Measurements from ENCODE around the gene FYCO1. TPM values are rescaled to one million over a fixed set of nuclear protein-coding genes. Genes with fewer than 3 reads are reported as not detected.

FYCO1 gene
- polyA plus RNA-seq, 3 donors = 0.59 to 5.0 (median 1.3) TPM

DNA sequence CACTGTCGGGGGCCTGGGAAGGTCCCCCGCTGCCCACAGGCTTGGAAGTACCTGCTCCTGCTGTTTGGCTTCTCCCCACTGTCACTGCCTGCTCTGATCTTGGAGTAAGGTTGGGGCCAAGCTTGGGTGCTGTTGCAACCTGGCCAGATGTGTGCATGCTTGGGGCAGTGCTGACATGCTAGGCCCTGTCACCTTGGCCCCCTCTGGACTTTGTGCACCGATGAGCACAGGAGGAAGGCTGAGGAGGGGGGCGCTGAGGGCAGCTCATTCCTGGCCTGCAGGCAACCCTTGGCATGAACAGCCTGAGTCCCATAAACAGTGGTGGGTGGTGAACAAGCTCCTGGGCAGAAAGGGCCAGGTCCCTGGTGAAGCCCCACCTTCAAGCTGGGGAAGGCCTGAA is 35.6 kb upstream of the FYCO1 start:
- Histone ChIP-seq H4K20me1 (ENCODE audit: insufficient read depth, low read length) (no peaks in the 10 kb centered on the region), H3K4me2 (replicated peaks; ENCODE audit: extremely low read depth, low read length, poor library complexity, severe bottlenecking) (no peak overlapping the region), H3K27ac (ENCODE audit: low read depth in 1 of 2, low read length in 2 of 2) (no peak overlapping the region), H3K27me3 (ENCODE audit: control insufficient read depth in 2 of 2, insufficient read depth in 2 of 2, low read length in 2 of 2) (no peaks in the 10 kb centered on the region), H3K36me3 (replicated peaks in 1 of 2; ENCODE audit: control insufficient read depth in 1 of 2, insufficient read depth in 2 of 2, low read length in 2 of 2) (no peaks in the 10 kb centered on the region), H3K9ac (ENCODE audit: insufficient read depth, low read length, poor library complexity, severe bottlenecking) (no peak overlapping the region), H3K9me3 (replicated peaks in 1 of 2; ENCODE audit: control insufficient read depth in 1 of 2, insufficient read depth in 1 of 2, low read length in 2 of 2) (peaks cover 7 to 30% of the 10 kb centered on the region in 2 donors), H3K79me2 (ENCODE audit: insufficient read depth, low read length) (no peaks in the 10 kb centered on the region), H2AFZ (ENCODE audit: insufficient read depth, low read depth, low read length, poor library complexity, severe bottlenecking) (no peak overlapping the region), H3K4me3 (replicated peaks in 1 of 3; ENCODE audit: low read depth in 2 of 3, low read length in 3 of 3) (no peak overlapping the region), H3K4me1 (ENCODE audit: control insufficient read depth in 1 of 2, insufficient read depth in 2 of 2, low read length in 2 of 2) (peaks cover 9 to 17% of the 10 kb centered on the region in 2 donors)
- Mint-ChIP-seq H3K4me3 (no peak overlapping the region), H3K27ac (no peak overlapping the region), H3K4me1 (peaks cover 18% of the 10 kb centered on the region), H3K27me3 (ENCODE audit: low read depth in 3 of 3) (peaks cover 0 to 13% (median 0%) of the 10 kb centered on the region in 3 donors), H3K36me3 (peaks cover 3 to 5% of the 10 kb centered on the region in 2 donors), H3K9me3 (peaks cover 13 to 32% (median 17%) of the 10 kb centered on the region in 7 donors)
- 100% methylated on average over 4 of the region's 4 CpGs for WGBS (ENCODE audit: insufficient coverage)
- no peak for DNase-seq
- TF ChIP-seq, protein P1, sequence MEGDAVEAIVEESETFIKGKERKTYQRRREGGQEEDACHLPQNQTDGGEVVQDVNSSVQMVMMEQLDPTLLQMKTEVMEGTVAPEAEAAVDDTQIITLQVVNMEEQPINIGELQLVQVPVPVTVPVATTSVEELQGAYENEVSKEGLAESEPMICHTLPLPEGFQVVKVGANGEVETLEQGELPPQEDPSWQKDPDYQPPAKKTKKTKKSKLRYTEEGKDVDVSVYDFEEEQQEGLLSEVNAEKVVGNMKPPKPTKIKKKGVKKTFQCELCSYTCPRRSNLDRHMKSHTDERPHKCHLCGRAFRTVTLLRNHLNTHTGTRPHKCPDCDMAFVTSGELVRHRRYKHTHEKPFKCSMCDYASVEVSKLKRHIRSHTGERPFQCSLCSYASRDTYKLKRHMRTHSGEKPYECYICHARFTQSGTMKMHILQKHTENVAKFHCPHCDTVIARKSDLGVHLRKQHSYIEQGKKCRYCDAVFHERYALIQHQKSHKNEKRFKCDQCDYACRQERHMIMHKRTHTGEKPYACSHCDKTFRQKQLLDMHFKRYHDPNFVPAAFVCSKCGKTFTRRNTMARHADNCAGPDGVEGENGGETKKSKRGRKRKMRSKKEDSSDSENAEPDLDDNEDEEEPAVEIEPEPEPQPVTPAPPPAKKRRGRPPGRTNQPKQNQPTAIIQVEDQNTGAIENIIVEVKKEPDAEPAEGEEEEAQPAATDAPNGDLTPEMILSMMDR (IDR thresholded peaks at IDR 0.05) = no peak
- intact Hi-C loops (cut with micrococcal nuclease) = no loop called here

DNA sequence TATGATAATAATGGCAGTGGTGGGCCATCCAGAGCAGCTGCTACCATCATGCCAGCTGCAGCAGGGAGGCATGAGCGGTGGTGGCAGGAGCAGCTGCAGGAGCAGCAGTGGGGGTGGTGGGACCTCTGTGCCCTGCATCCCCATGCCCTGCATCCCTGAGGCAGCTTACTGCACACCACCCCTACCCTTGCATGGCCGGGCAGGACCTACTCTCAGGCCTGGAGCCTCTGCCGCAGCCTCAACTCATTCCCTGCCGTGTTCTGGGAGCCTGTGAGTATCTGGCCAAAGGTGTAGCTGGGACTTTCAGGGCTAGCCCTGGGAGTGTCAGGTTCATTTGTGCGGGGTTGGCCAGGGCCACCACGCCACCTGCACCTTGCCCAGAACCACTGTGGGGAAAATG is 35.0 kb upstream of the FYCO1 start:
- H3K27ac Mint-ChIP-seq = no peak overlapping the region
- Histone ChIP-seq H3K27me3 (ENCODE audit: control insufficient read depth in 2 of 2, insufficient read depth in 2 of 2, low read length in 2 of 2) (no peaks in the 10 kb centered on the region), H4K20me1 (ENCODE audit: insufficient read depth, low read length) (no peaks in the 10 kb centered on the region), H3K79me2 (ENCODE audit: insufficient read depth, low read length) (no peaks in the 10 kb centered on the region), H3K4me2 (replicated peaks; ENCODE audit: extremely low read depth, low read length, poor library complexity, severe bottlenecking) (no peak overlapping the region), H2AFZ (ENCODE audit: insufficient read depth, low read depth, low read length, poor library complexity, severe bottlenecking) (no peak overlapping the region), H3K4me1 (ENCODE audit: control insufficient read depth in 1 of 2, insufficient read depth in 2 of 2, low read length in 2 of 2) (peaks cover 9 to 17% of the 10 kb centered on the region in 2 donors), H3K9me3 (replicated peaks in 1 of 2; ENCODE audit: control insufficient read depth in 1 of 2, insufficient read depth in 1 of 2, low read length in 2 of 2) (peaks cover 7 to 30% of the 10 kb centered on the region in 2 donors), H3K9ac (ENCODE audit: insufficient read depth, low read length, poor library complexity, severe bottlenecking) (no peak overlapping the region), H3K4me3 (replicated peaks in 1 of 3; ENCODE audit: low read depth in 2 of 3, low read length in 3 of 3) (no peak overlapping the region), H3K36me3 (replicated peaks in 1 of 2; ENCODE audit: control insufficient read depth in 1 of 2, insufficient read depth in 2 of 2, low read length in 2 of 2) (no peaks in the 10 kb centered on the region), H3K27ac (ENCODE audit: low read depth in 1 of 2, low read length in 2 of 2) (no peak overlapping the region)
- DNase-seq = no peak
- TF ChIP-seq, protein P1 (IDR thresholded peaks at IDR 0.05) = no peak
- H3K4me1 Mint-ChIP-seq = peaks cover 18% of the 10 kb centered on the region
- H3K4me3 Mint-ChIP-seq = no peak overlapping the region
- WGBS (ENCODE audit: insufficient coverage) = 95% methylated on average over 3 of the region's 6 CpGs
- H3K27me3 Mint-ChIP-seq (ENCODE audit: low read depth in 3 of 3) = peaks cover 0 to 11% (median 0%) of the 10 kb centered on the region in 3 donors
- intact Hi-C loops (cut with micrococcal nuclease) = no loop called here
- peaks cover 13 to 32% (median 17%) of the 10 kb centered on the region in 7 donors for H3K9me3 Mint-ChIP-seq
- H3K36me3 Mint-ChIP-seq = peaks cover 3 to 5% of the 10 kb centered on the region in 2 donors
